A549 (cell line): ENCODE results near the gene ERN1. TPM values are rescaled to one million over a fixed set of nuclear protein-coding genes. Genes with fewer than 3 reads are reported as not detected.
"Not testable (repeated sequence)": the region's sequence is repeated elsewhere in the genome, so short reads cannot be mapped to it uniquely, and the experiment has no call there.

Experiments
- ATAC-seq, 2 experiments: fragments of 200-7000 bp in 1 of 2; fragments of >200 bp in 1 of 2; cut with Nextera tagmentation in 1 of 2; cut with Tn5 transposase in 1 of 2; 3 replicates each; pipeline versions ENCODE4 v1.8.0 to v1.9.1; 2018 to 2020; ENCODE audit warnings: mild to moderate bottlenecking in 1 of 2, moderate library complexity in 1 of 2
- CTCF ChIA-PET: fragments of 300-600 bp; sonication (Branson Sonifier 250); formaldehyde crosslinking; extraction: SDS; loops from one replicate; lab custom pipeline; 2021; ENCODE audit warnings: antibody characterized with exemption, inconsistent platforms; lab: Yijun Ruan, JAX
- POLR2A ChIA-PET: fragments of 350-600 bp; formaldehyde crosslinking; extraction: SDS; loops from one replicate; lab custom pipeline; 2021; ENCODE audit warnings: antibody characterized with exemption, inconsistent platforms; lab: Yijun Ruan, JAX
- DNase-seq, 2 experiments: peaks; one replicate each; pipeline versions ENCODE4 v3.0.0 to v3.0.0-alpha.2; 2011 to 2016; ENCODE audit warnings: low read depth in 1 of 2, low spot score in 1 of 2
- FAIRE-seq: peaks from 2 replicates; lab custom pipeline; 2011; peaks lifted over from hg19 to GRCh38; lab: Jason Lieb, UNC
- H3K27ac ChIP-seq, 2 experiments: fragments of >200 bp; sonication (Bioruptor Twin); formaldehyde crosslinking; 3 replicates each; pipeline ENCODE4 v1.5.1; 2016 to 2017
- H3K4me1 ChIP-seq: fragments of >200 bp; sonication (Bioruptor Twin); formaldehyde crosslinking; 3 replicates; pipeline ENCODE4 v1.6.1; 2016
- H3K4me2 ChIP-seq: fragments of >200 bp; sonication (Bioruptor Twin); formaldehyde crosslinking; 3 replicates; pipeline ENCODE4 v1.6.1; 2016
- H3K4me3 ChIP-seq: fragments of >200 bp; sonication (Bioruptor Twin); formaldehyde crosslinking; 3 replicates; pipeline ENCODE4 v1.5.1; 2016
- H3K9me3 ChIP-seq: fragments of >200 bp; sonication (Bioruptor Twin); formaldehyde crosslinking; 3 replicates; pipeline ENCODE4 v1.6.1; 2016
- EP300 ChIP-seq, 2 experiments: fragments of >200 bp; sonication (Bioruptor Twin); formaldehyde crosslinking; IDR thresholded peaks; 2 replicates in 1 of 2; 3 replicates in 1 of 2; pipeline ENCODE4 v1.6.1; 2016 to 2017
- ESRRA ChIP-seq: fragments of 150-350 bp; IDR thresholded peaks from 2 replicates; pipeline ENCODE4 v1.6.1; 2014; ENCODE audit warnings: mild to moderate bottlenecking, low read length, borderline replicate concordance
- JUN ChIP-seq, 2 experiments: fragments of >200 bp; sonication (Bioruptor Twin); formaldehyde crosslinking; IDR thresholded peaks; 2 replicates in 1 of 2; 3 replicates in 1 of 2; pipeline ENCODE4 v1.6.1; 2016 to 2017
- MAZ ChIP-seq: fragments of 150-350 bp; IDR thresholded peaks from 2 replicates; pipeline ENCODE4 v1.6.1; 2014; ENCODE audit warnings: antibody characterized with exemption, low read depth, low read length, borderline replicate concordance
- NFE2L2 ChIP-seq: fragments of 150-350 bp; conservative IDR thresholded peaks from 2 replicates; pipeline ENCODE4 v1.6.1; 2014; ENCODE audit warnings: low read length
- SREBF2 ChIP-seq: fragments of 450-650 bp; IDR thresholded peaks from 2 replicates; pipeline ENCODE4 v1.6.1; 2014; ENCODE audit warnings: mild to moderate bottlenecking, moderate library complexity
- ZC3H11A ChIP-seq: fragments of 450-650 bp; IDR thresholded peaks from 2 replicates; pipeline ENCODE4 v1.6.1; 2014; ENCODE audit warnings: antibody characterized with exemption, mild to moderate bottlenecking
- ZNF302 ChIP-seq: fragments of 250-450 bp; sonication (Bioruptor Pico); IDR thresholded peaks from 2 replicates; pipeline ENCODE4 v1.9.0; 2021; ENCODE audit warnings: inconsistent platforms, mild to moderate bottlenecking, moderate library complexity
- WGBS: methylation state at CpG from one replicate; pipeline ENCODE4 v1.1.6; 2017; ENCODE audit errors: missing lambda C conversion rate; 5-methylcytosine and 5-hydroxymethylcytosine counted together
- polyA plus RNA-seq, 4 experiments: library from polyadenylated mRNA; depleted of rRNA in 3 of 4; stranded (reverse); fragments of >200 nt; fragmentation: RNase III in 1 of 4; extraction: RNeasy Plus Mini Kit Qiagen cat#74134 plus additional on column Dnase treatment in 1 of 4; gene quantifications; 2 replicates in 3 of 4; 3 replicates in 1 of 4; pipeline ENCODE4 v1.2.3, GENCODE V29; 2011 to 2017
- TF ChIP-seq, protein P1 (sequence below): IDR thresholded peaks from 2 replicates; pipeline ENCODE4 v1.6.1; 2012

The ERN1 gene
- polyA plus RNA-seq, 2 of the 4 experiments (the other 2 are of a cell fraction), result 4.1 to 19.8 TPM

DNA sequence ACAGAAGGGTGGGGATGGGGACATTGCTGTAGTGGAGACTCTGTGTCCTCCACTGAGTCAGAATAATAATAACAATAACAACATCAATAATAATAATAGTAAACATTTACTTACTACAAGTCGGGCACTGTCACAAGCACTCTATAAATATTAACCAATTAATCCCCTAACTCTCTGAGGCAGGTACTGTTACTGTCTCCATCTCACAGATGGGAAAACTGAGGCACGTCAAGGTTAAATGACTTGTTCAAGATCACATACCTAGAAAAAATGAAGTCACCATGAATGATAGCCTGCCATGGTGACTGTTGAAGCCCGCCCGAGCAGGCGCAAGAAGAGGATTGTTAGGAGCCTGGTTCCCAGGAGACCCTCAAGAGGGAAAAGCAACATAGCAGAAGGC, 121.6 kb downstream of the ERN1 start:
- FAIRE-seq (no peak), DNase-seq (no peak), ATAC-seq (no peak)
- Histone ChIP-seq H3K4me3 (no peak overlapping the region), H3K27ac (peak overlapping the region in 1 of 2 experiments; percentile 5; a peak in 1 of 6 replicates), H3K9me3 (no peaks in the 10 kb centered on the region), H3K4me1 (peaks cover 28% of the 10 kb centered on the region), H3K4me2 (no peak overlapping the region)
- CTCF ChIA-PET, result interaction anchor here (1.1 to 10.0 kb wide), 3 partner anchors 18 to 133 kb away, joined by 3 to 107 read pairs (median 3); no protein-coding TSS in a partner anchor
- POLR2A ChIA-PET, result no interaction called here
- no peak for TF ChIP-seq NFE2L2
- 80% methylated on average over 5 of the region's 5 CpGs for WGBS

DNA sequence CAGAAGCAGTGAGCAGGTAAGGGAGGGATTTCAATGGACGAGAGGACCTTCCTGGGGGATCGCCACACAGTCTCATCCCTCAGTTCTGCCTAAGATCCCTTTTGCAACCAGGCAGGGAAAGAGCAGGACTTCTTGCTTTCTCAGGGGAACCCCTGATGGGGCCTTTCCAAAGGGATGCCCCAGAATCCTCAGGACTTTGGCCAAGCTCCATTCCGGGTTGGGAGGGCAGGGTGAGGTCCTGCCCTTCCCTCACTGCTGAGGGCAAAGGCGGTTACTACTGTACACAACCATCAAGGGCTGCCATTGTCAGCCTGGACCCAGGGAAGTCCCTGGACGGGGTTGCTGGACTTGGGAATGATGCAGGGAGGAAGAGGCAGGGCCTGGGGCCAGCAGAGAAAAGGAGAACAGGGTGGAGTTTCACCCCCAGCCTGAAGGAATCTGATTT, 122.1 kb downstream of the ERN1 start:
- no peak for TF ChIP-seq MAZ
- TF ChIP-seq, all 56 proteins: peak for 0
- H3K4me2 ChIP-seq, result no peak overlapping the region
- DNase-seq (no peak), ATAC-seq (no peak), FAIRE-seq (no peak)
- peaks cover 28% of the 10 kb centered on the region for H3K4me1 ChIP-seq
- CTCF ChIA-PET, result interaction anchor here (1.0 to 10.0 kb wide), 5 partner anchors 13 to 61 kb away, joined by 3 to 107 read pairs (median 4); partner anchors contain the start of gene ICAM2
- H3K4me3 ChIP-seq, result no peak overlapping the region
- no peaks in the 10 kb centered on the region for H3K9me3 ChIP-seq
- POLR2A ChIA-PET, result no interaction called here
- H3K27ac ChIP-seq, result peak overlapping the region in 1 of 2 experiments; percentile 17; a peak in 1 of 6 replicates
- WGBS, result 69% methylated on average over 5 of the region's 5 CpGs

DNA sequence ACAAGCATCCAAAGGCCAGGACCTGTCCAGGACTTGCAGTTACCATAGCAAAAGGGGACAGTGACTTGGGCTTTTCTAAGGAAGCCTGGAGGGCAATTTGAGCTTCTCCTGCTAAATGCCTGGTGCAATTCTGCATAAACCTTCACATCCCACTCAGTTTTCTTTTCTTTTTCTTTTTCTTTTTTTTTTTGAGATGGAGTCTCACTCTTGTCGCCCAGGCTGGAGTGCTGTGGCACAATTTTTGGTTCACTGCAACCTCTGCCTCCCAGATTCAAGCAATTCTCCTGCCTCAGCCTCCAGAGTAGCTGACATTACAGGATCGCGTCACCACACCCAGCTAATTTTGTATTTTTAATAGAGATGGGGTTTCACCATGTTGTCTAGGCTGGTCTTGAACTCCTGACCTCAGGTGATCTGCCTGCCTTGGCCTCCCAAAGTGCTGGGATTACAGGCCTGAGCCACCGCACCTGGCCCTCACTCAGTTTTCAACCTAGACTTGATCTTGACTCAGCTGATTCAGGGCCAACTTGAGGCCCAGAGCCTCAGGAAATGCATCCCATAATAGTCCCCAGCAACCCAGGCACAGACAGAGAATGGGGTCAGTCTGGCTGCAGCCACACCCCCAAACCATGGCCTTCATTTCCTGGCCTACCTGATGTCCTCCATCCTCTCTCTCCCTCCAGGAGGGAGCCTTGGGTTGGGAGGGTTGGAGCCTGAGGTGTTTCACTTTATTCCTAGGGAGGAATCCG, 122.7 kb downstream of the ERN1 start:
- 92% methylated on average over 5 of the region's 5 CpGs for WGBS
- ATAC-seq, H3K4me2 ChIP-seq, H3K9me3 ChIP-seq, FAIRE-seq, H3K4me3 ChIP-seq, H3K27ac ChIP-seq, POLR2A ChIA-PET, DNase-seq: not testable (repeated sequence)
- CTCF ChIA-PET, result interaction anchor here (1.0 to 10.0 kb wide), 8 partner anchors 10 to 127 kb away, joined by 3 to 107 read pairs (median 11); partner anchors contain the start of genes GH1 and ICAM2
- H3K4me1 ChIP-seq, result peaks cover 28% of the 10 kb centered on the region

DNA sequence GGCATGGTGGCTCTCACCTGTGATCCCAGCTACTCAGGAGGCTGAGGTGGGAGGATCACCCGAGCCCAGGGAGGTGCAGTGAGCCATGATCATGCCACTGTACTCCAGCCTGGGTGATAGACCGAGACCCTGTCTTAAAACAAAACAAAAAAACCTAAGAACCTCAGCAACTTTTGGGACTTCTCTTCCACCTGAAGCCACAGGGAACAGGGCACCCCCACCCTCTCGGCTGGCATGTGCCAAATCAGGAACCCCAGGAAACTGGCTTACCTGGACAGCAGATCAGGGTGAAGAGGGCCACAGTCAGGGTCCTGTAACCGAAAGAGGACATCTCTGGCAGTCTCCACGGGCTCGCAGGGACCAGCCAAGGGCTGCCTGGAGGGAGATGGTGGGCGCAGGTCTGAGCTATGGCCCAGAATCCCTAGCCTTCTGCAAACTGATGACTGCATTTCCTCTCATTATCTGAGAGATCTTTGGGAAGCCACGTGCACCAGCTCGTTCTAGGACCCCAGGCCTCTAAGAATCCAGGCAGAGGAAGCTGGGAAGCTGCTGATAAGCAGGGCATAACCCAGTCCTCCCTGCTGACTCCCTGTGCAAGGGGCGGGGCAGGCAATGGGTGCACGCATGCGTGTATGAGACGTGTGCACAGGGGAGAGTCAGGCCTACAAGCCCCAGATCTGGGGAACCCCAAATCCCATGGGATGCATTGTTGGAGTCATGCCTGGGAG, 123.4 kb downstream of the ERN1 start:
- FAIRE-seq (no peak), ATAC-seq (no peak), DNase-seq (no peak)
- Histone ChIP-seq H3K4me2 (peak overlapping the region; percentile 67), H3K4me1 (peaks cover 28% of the 10 kb centered on the region), H3K4me3 (no peak overlapping the region), H3K9me3 (no peaks in the 10 kb centered on the region), H3K27ac (peak overlapping the region in 1 of 2 experiments; percentile 49; a peak in 3 of 6 replicates)
- no peak for TF ChIP-seq ZNF302 (CRISPR knock-in tag)
- no peak for TF ChIP-seq ESRRA
- TF ChIP-seq, protein P1, sequence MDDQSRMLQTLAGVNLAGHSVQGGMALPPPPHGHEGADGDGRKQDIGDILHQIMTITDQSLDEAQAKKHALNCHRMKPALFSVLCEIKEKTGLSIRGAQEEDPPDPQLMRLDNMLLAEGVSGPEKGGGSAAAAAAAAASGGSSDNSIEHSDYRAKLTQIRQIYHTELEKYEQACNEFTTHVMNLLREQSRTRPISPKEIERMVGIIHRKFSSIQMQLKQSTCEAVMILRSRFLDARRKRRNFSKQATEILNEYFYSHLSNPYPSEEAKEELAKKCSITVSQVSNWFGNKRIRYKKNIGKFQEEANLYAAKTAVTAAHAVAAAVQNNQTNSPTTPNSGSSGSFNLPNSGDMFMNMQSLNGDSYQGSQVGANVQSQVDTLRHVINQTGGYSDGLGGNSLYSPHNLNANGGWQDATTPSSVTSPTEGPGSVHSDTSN, result no peak
- TF ChIP-seq SREBF2, result no peak
- ChIA-PET POLR2A (no interaction called here), CTCF (interaction anchor here (0.8 to 10.0 kb wide), 15 partner anchors 11 to 275 kb away, joined by 3 to 107 read pairs (median 5); partner anchors contain the start of genes GH1 and ICAM2)
- WGBS, result 80% methylated on average over 12 of the region's 13 CpGs

DNA sequence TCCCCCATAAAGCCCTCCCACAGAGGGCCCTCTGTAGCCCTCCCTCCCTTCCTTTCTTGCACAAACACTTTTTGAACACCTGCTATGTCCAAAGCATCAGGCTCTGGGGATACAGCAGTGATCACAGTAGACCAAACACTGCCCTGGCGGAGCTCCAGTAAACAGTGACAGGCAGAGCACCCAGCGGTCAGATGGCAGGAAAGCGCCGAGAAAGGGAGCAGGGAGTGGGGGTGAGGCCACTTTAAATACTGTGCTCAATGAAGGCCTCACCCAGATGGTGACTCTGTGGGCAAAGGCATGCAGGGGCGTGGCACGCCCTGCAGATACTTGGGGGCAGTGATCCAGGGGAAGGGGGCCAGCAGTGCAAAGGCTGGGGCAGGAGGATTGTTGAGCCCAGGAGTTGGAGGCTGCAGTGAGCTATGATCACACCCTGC, 124.2 kb downstream of the ERN1 start:
- H3K4me1 ChIP-seq, result peaks cover 28% of the 10 kb centered on the region
- H3K9me3 ChIP-seq, result no peaks in the 10 kb centered on the region
- 16% methylated on average over 6 of the region's 6 CpGs for WGBS
- ATAC-seq (peak; percentile 22 to 66; a peak in 4 of 6 replicates), DNase-seq (peak; percentile 56 to 64), FAIRE-seq (no peak)
- peak overlapping the region; percentile 67 for H3K4me2 ChIP-seq
- H3K27ac ChIP-seq, result peak overlapping the region in 1 of 2 experiments; percentile 49; a peak in 3 of 6 replicates
- H3K4me3 ChIP-seq, result no peak overlapping the region
- ChIA-PET CTCF (interaction anchor here (0.6 to 10.0 kb wide), 19 partner anchors 11 to 633 kb away, joined by 3 to 107 read pairs (median 4); partner anchors contain the start of genes GH1 and ICAM2), POLR2A (interaction anchor here (1.0 kb wide), 1 partner anchor 140 kb away, joined by 4 read pairs; no protein-coding TSS in a partner anchor)
- TF ChIP-seq ZC3H11A (no peak), EP300 (IDR thresholded peaks at IDR 0.05) (0 out of 5 replicates have a peak, but pooled peaks of 1 of the 2 experiments have one; percentile 11), JUN (IDR thresholded peaks at IDR 0.05) (0 out of 5 replicates have a peak, but pooled peaks of 1 of the 2 experiments have one; percentile 42)
